GM10266 (cell line): Measurements from ENCODE around the gene ADGRB3.

Experiments
- DNase-seq: peaks from one replicate; pipeline ENCODE4 v3.0.0; 2012; ENCODE audit errors: extremely low spot score
- CTCF ChIP-seq: IDR thresholded peaks from 2 replicates; pipeline ENCODE4 v1.5.1; 2012; ENCODE audit warnings: mild to moderate bottlenecking, low read depth; ENCODE audit not compliant: control insufficient read depth, insufficient read depth; ENCODE audit errors: missing control alignments

The ADGRB3 gene

DNA sequence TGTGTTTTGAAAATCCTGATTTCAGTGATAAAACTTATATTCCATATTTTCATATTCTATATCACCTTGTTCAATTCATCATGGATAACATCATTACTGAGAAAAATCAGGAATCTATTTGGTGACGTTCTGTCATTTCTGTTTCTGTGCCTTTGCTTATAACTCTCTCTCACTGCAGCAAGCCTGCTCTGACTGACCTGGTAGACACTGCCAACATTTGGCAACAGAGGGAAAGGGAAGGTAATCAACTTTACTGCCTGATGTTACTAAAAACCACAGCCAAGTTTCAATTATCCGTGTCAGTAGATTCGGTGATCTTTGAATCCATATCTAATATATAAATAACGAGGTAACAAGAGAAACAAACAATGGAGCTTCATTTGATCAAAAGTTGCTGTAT lies 659.8 kb downstream of the ADGRB3 start:
- no peak for DNase-seq

DNA sequence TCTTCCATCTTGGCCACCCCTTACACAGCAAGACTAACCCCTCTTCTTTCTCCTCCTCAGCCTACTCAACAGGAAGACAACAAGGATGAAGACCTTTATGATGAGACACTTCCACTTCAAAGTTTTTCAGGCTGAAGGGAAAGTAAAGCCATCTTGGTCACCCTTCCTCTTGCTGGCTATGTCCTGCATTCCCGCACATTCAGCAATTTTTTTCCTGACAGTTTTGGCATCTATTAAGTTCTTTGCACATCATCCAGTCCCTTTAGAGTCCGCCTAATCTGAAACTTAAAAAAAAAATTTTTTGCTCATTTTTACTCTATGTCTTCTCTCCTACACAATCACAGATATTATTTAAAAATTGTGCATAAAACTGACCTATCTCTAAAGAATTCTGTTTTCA lies 668.3 kb downstream of the ADGRB3 start:
- no peak for TF ChIP-seq CTCF
- no peak for DNase-seq

More for the DNA sequence above, 659.8 kb downstream of the ADGRB3 start:
- no peak for TF ChIP-seq CTCF

- no peak for DNase-seq
- TF ChIP-seq CTCF = no peak
Measured at GRCh38 chr6:69305456-69305855, 670.4 kb downstream of the ADGRB3 start.

- no peak for TF ChIP-seq CTCF
- DNase-seq = no peak
Measured at GRCh38 chr6:69308584-69308983, 673.5 kb downstream of the ADGRB3 start.

DNA sequence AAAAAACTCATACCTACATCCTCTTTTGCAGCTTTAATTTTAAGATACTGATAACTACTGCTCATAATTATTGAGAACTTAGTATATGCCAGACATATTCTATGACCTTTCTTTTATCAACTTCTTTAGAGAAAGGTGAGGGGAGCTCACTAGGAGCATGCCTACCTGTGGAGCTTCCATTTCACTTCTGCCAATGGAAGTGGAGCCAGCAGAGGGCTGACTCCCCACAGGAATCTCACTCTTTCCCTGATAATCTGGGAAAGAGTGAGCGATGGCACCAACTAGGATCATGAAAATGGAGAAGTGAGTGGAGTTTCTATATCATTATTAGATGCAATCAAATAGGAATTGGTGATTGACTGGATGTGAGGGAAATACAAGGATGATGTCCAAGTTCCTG lies 676.8 kb downstream of the ADGRB3 start:
- DNase-seq = no peak
- no peak for TF ChIP-seq CTCF

DNA sequence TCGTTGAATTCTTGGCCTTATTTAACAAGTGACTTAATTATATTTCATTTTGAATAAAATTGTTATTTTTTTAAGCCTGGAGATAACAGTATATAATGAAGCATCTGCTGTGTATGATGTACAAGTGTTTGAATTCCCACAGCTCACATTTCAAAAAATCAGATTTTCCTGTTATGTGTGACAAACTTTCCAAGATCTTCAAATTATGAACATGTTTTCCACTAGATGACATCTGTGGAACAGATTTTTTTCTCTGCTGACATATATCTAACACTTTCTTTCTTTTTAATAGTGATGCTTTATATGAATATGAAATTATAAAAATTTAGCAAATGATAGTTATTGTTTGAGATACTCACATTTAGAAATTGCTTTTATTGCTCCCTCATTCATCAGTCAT lies 678.9 kb downstream of the ADGRB3 start:
- no peak for DNase-seq
- no peak for TF ChIP-seq CTCF

GRCh38 chr6:69314531-69314930 lies 679.4 kb downstream of the ADGRB3 start:
- no peak for DNase-seq
- no peak for TF ChIP-seq CTCF
